WI38 (cell line): ENCODE measurements around the gene LSM4.
"Not testable (repeated sequence)": the region's sequence is repeated elsewhere in the genome, so short reads cannot be mapped to it uniquely, and the experiment has no call there.

Source experiments
- H3K4me3 ChIP-seq: 2 replicates; pipeline ENCODE4 v1.5.1; 2011; ENCODE audit warnings: low read depth, mild to moderate bottlenecking, control low read depth, low read length
- TF ChIP-seq, protein P1 (sequence below): IDR thresholded peaks from 2 replicates; pipeline ENCODE4 v1.5.1; 2012; ENCODE audit warnings: low read depth, mild to moderate bottlenecking, control low read depth, low read length

LSM4 gene

DNA sequence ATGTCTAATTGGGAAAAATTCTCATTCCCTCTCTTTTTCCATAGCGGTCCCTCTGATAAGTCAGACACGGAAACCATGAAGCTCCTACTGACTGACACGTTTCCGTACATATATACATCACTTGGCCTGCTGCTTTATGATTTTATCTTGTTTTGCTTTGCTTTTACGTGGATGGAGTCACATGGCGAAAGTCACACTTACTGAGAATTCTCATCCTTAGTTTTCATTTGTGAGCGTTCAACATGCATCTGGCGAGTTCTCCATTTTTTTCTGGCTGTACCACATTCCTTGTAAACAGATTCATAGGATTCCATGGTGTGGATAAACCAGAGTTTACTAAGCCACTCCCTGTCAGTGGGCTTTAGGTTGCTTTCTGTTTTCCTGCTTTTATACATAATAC is 38.8 kb upstream of the LSM4 start:
- TF ChIP-seq, protein P1, sequence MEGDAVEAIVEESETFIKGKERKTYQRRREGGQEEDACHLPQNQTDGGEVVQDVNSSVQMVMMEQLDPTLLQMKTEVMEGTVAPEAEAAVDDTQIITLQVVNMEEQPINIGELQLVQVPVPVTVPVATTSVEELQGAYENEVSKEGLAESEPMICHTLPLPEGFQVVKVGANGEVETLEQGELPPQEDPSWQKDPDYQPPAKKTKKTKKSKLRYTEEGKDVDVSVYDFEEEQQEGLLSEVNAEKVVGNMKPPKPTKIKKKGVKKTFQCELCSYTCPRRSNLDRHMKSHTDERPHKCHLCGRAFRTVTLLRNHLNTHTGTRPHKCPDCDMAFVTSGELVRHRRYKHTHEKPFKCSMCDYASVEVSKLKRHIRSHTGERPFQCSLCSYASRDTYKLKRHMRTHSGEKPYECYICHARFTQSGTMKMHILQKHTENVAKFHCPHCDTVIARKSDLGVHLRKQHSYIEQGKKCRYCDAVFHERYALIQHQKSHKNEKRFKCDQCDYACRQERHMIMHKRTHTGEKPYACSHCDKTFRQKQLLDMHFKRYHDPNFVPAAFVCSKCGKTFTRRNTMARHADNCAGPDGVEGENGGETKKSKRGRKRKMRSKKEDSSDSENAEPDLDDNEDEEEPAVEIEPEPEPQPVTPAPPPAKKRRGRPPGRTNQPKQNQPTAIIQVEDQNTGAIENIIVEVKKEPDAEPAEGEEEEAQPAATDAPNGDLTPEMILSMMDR, result no peak
- H3K4me3 ChIP-seq, result no peak overlapping the region

DNA sequence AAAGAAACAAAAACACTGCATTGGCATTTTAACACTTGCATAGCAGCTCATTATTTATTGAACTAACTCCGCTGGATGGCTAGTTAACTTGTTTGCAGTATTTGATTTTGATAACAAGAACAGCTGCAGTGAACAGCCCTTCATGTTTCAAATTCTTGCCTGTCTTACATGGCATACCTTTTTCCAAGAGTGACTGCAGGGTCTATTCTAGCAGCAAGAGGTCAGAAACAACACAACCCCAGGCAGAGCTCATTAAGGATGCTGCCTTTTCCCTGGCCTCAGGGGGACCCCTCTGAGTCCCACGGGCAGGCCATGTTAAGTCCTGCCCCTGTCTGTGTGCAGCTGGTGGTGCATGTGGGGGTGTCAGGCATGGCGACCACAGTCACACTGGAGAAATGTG is 34.2 kb upstream of the LSM4 start:
- TF ChIP-seq, protein P1, result no peak
- no peak overlapping the region for H3K4me3 ChIP-seq

DNA sequence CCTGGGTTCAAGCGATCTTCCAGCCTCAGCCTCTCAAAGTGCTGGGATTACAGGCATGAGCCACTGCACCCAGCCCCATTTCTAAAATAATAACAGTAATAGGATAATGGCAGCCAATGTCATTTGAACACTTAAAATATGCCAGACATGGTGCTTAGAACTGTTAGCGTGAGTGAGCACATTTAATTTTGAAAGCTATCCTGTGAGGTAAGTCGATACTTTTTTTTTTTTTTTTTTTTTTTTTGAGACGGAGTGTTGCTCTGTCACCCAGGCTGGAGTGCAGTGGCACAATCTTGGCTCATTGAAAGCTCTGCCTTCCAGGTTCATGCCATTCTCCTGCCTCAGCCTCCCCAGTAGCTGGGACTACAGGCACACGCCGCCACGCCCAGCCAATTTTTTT is 31.9 kb upstream of the LSM4 start:
- not testable (repeated sequence) for H3K4me3 ChIP-seq

DNA sequence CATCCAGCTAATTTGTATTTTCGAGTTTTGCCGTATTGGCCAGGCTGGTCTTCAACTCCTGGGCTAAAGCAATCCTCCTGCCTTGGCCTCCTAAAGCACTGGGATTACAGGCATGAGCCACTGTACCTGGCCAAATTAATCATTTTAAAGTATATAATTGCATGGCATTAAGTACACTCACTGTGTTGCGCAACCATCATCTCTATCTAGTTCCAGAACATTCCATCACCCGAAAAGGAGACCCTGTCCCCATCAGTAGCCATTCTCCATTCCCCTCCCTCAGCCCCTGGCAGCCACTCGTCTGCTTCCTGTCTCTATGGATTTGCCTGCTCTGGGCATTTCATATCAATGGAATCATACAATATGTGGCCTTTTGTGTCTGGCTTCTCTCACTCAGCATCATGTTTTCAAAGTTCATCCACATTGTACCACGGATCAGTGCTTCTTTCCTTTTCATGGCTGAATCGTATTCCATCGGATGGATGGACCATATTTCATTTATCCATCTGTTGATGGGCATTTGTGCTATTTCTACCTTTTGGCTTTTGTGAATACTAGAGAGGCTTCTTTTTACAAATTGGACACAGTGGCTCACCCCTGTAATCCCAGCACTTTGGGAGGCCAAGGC is 30.6 kb upstream of the LSM4 start:
- no peak overlapping the region for H3K4me3 ChIP-seq
- TF ChIP-seq, protein P1, result no peak

DNA sequence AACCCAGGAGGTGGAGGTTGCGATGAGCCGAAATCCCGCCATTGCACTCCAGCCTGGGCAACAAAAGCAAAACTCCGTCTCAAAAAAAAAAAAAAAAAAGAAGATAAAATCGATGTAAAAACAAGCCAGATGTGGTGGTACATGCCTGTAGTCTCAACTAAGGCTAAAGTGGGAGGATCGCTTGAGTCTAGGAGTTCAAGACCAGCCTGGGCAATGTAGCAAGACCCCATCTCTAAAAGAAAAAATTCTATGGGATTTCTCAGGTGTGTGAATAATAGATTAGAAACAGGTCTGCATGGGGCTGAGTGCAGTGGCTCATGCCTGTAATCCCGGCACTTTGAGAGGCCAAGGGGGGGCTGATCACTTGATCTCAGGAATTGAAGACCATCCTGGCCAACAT is 28.7 kb upstream of the LSM4 start:
- TF ChIP-seq, protein P1, result no peak
- no peak overlapping the region for H3K4me3 ChIP-seq

DNA sequence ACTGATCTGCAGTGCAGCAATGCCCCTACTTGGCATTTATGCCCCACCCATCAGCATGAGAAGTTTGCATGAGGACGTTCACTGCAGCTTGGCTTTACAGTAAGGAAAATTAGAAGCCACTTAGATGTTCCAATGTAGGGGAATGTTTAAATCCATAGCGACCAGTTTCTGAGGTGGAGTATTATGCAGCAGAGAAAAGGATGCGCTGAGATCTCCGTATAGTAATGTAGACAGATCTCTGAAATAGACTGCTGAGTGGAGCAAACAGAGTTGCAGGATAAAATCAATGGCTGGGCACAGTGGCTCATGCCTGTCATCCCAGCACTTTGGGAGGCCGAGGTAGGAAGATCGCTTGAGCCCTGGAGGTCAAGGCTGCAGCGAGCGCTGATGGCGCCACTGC is 27.6 kb upstream of the LSM4 start:
- TF ChIP-seq, protein P1, result no peak
- no peak overlapping the region for H3K4me3 ChIP-seq

DNA sequence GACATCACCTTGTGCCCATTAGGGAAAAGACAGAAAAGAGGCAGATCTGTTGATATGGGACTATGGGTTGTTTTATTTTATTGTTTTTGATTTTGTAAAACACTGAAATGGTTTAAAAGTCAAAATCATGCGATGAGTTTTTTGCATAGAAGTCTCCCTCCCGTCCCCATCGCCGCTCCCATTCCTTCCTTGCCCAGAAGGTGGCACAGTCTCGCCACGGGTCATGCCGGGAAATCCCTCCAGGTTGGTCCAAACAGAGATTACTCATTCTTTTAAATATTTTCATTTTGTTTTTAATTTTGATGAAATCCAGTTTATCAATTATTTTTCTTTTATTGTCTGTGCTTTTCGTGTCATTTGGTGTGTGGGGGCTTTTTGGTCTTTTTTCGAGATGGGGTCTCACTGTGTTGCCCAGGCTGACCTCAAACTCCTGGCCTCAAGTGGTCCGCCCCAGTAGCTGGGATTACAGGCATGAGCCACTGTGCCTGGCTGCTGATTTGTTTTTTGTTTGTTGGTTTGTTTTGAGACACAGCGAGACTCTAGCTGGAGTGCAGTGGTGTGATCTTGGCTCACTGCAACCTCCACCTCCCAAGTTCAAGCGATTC is 26.8 kb upstream of the LSM4 start:
- no peak overlapping the region for H3K4me3 ChIP-seq
- TF ChIP-seq, protein P1, result peak; percentile 86

DNA sequence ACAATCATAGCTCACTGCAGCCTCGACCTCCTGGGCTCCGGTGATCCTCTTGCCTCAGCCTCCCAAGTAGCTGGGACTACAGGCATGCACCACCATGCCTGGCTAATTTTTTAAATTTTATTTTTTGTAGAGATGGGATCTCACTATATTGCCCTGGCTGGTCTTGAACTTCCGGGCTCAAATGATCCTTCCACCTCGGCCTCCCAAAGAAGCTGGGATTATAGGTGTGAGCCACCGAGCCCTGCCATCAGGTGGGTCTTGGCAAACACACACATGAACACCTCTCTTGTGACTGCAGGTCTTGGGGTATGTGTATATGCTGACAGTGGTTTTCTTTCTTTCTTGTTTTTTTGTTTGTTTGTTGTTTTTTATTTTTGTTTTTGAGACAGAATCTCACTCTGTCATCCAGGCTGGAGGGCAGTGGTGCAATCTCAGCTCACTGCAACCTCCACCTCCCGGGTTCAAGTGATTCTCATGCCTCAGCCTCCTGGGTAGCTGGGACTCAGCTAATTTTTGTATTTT is 26.0 kb upstream of the LSM4 start:
- H3K4me3 ChIP-seq, result not testable (repeated sequence)
